Measurements from ENCODE around the gene USP24.
"Not testable (repeated sequence)": the region's sequence is repeated elsewhere in the genome, so short reads cannot be mapped to it uniquely, and the experiment has no call there.

Gene USP24

GRCh38 chr1:55192093-55192492 is 23.1 kb downstream of the USP24 start:
- TF ChIP-seq, protein P1, sequence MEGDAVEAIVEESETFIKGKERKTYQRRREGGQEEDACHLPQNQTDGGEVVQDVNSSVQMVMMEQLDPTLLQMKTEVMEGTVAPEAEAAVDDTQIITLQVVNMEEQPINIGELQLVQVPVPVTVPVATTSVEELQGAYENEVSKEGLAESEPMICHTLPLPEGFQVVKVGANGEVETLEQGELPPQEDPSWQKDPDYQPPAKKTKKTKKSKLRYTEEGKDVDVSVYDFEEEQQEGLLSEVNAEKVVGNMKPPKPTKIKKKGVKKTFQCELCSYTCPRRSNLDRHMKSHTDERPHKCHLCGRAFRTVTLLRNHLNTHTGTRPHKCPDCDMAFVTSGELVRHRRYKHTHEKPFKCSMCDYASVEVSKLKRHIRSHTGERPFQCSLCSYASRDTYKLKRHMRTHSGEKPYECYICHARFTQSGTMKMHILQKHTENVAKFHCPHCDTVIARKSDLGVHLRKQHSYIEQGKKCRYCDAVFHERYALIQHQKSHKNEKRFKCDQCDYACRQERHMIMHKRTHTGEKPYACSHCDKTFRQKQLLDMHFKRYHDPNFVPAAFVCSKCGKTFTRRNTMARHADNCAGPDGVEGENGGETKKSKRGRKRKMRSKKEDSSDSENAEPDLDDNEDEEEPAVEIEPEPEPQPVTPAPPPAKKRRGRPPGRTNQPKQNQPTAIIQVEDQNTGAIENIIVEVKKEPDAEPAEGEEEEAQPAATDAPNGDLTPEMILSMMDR (IDR thresholded peaks at IDR 0.05; ENCODE audit: borderline replicate concordance, control extremely low read depth, extremely low read depth, insufficient read depth, missing control alignments) = no peak
- in situ Hi-C loops (cut with MboI; ENCODE audit: low sequenced_read_pairs, unreplicated experiment) = no loop called here
- no peak for DNase-seq (ENCODE audit: low spot score)

DNA sequence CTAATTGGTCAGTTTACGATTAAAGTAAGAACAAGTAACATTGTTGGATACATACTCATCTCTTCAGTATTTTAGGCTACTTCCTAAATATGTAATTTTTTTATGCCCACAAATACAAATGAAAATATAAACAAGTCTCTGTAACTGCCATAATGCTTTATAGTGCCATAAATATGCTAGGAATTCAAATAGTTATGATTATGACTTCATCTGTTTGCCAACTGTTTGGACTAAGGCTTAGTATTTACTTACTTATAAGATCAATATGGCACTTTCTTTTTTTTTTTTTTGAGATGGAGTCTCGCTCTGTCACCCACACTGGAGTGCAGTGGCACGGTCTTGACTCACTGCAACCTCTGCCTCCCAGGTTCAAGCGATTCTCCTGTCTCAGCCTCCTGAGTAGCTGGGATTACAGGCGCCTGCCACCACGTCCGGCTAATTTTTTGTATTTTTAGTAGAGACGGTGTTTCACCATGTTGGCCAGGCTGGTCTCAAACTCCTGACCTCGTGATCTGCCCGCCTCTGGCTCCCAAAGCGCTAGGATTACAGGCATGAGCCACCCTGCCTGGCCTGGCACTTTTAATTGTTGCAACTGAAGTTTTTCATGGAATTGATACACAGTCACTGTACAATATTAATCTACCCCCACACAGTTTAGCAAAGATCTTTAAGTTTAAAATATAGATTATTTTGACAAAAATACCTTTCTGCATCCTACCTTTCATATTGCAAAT is 23.8 kb downstream of the USP24 start:
- in situ Hi-C loops (cut with MboI; ENCODE audit: low sequenced_read_pairs, unreplicated experiment) = not testable (repeated sequence)

DNA sequence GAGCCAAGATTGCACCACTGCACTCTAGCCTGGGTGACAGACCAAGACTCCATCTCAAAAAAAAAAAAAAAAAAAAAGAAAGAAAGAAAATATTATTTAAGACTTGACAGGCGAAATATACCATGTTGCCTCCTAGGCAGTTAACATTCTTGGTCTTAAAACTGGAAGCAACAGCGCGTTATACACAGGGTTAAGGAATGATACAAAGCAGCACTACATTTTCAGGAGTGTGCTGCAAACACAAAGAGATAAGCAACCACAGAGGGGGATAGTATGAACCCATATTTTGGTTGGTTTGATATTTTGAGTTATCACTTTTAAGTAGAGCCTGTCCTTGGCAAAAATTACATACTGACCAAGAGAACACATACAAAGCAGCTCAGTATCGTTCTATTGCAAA is 25.1 kb downstream of the USP24 start:
- in situ Hi-C loops (cut with MboI; ENCODE audit: low sequenced_read_pairs, unreplicated experiment) = no loop called here
- TF ChIP-seq, protein P1 (IDR thresholded peaks at IDR 0.05; ENCODE audit: borderline replicate concordance, control extremely low read depth, extremely low read depth, insufficient read depth, missing control alignments) = no peak
- DNase-seq (ENCODE audit: low spot score) = no peak

More for the DNA sequence above, 23.8 kb downstream of the USP24 start:
- not testable (repeated sequence) for DNase-seq (ENCODE audit: low spot score)

DNA sequence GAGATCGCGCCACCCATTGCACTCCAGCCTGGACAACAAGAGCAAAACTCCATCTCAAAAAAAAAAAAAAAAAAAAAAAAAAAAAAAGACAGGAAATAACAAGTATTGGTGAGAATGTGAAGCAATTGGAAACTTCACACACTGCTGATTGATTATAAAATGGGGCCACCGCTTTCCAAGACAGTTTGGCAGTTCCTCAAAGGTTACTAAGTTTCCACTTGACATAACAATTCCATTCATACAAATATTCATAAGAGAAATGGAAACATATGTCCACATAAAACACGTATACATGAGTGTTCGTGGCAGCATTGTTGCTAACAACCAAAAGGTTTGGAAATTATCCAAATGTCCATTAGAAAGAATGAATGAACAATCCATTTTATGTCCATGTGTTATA is 26.3 kb downstream of the USP24 start:
- TF ChIP-seq, protein P1 (IDR thresholded peaks at IDR 0.05; ENCODE audit: borderline replicate concordance, control extremely low read depth, extremely low read depth, insufficient read depth, missing control alignments) = no peak
- no peak for DNase-seq (ENCODE audit: low spot score)
- in situ Hi-C loops (cut with MboI; ENCODE audit: low sequenced_read_pairs, unreplicated experiment) = no loop called here

- TF ChIP-seq, protein P1 (IDR thresholded peaks at IDR 0.05; ENCODE audit: borderline replicate concordance, control extremely low read depth, extremely low read depth, insufficient read depth, missing control alignments) = no peak
- in situ Hi-C loops (cut with MboI; ENCODE audit: low sequenced_read_pairs, unreplicated experiment) = no loop called here
- no peak for DNase-seq (ENCODE audit: low spot score)
Measured at GRCh38 chr1:55185832-55186231, 29.3 kb downstream of the USP24 start.

- no peak for DNase-seq (ENCODE audit: low spot score)
- TF ChIP-seq, protein P1 (IDR thresholded peaks at IDR 0.05; ENCODE audit: borderline replicate concordance, control extremely low read depth, extremely low read depth, insufficient read depth, missing control alignments) = no peak
- in situ Hi-C loops (cut with MboI; ENCODE audit: low sequenced_read_pairs, unreplicated experiment) = no loop called here
Measured at GRCh38 chr1:55184859-55185258, 30.3 kb downstream of the USP24 start.

DNA sequence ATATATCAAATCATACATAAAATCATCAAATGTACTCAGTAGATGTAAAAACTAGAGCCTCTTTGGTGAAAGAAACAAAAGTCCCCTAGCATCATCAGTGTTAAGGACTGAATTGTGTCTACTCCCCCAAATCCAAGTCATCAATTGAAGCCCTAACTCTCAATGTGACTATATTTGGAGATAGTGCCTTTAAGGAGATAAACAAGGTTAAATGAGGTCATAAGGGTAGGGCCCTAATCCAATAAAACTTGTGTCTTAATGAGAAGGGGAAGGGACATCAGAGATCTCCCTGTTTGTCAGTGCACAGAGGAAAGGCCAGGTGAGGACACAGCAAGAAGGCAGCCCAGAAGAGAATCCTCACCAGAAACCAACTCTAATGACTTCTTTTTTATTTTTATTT is 33.5 kb downstream of the USP24 start:
- DNase-seq (ENCODE audit: low spot score) = no peak
- TF ChIP-seq, protein P1 (IDR thresholded peaks at IDR 0.05; ENCODE audit: borderline replicate concordance, control extremely low read depth, extremely low read depth, insufficient read depth, missing control alignments) = no peak
- in situ Hi-C loops (cut with MboI; ENCODE audit: low sequenced_read_pairs, unreplicated experiment) = no loop called here
